ENCODE data around the gene NBEAL2. TPM values are rescaled to one million over a fixed set of nuclear protein-coding genes. Genes with fewer than 3 reads are reported as not detected.

NBEAL2 gene
- total RNA-seq, 1 donor from 2014 or later: 115 TPM

- peaks cover 50% of the 10 kb centered on the region for H3K36me3 Mint-ChIP-seq (ENCODE audit: low read depth)
- no peak overlapping the region for H3K27ac Mint-ChIP-seq
- no peak overlapping the region for H3K4me3 Mint-ChIP-seq
- H3K27me3 Mint-ChIP-seq: no peaks in the 10 kb centered on the region
- peaks cover 10% of the 10 kb centered on the region for H3K4me1 Mint-ChIP-seq
- no peak for DNase-seq
- H3K9me3 Mint-ChIP-seq: no peaks in the 10 kb centered on the region
- intact Hi-C loops (cut with micrococcal nuclease): loop anchor here (2.0 to 5.0 kb wide), 2 partner anchors 76 to 132 kb away; no protein-coding TSS in a partner anchor
These were observed 19.5 kb downstream of the NBEAL2 start for GRCh38 chr3:46998852-46999515.

- intact Hi-C loops (cut with micrococcal nuclease): loop anchor here (2.0 to 5.0 kb wide), 2 partner anchors 77 to 132 kb away; no protein-coding TSS in a partner anchor
- Mint-ChIP-seq H3K27me3 (no peaks in the 10 kb centered on the region), H3K36me3 (ENCODE audit: low read depth) (peaks cover 49% of the 10 kb centered on the region), H3K27ac (no peak overlapping the region), H3K9me3 (no peaks in the 10 kb centered on the region), H3K4me3 (no peak overlapping the region), H3K4me1 (peaks cover 7% of the 10 kb centered on the region)
- no peak for DNase-seq
These were observed 20.2 kb downstream of the NBEAL2 start for GRCh38 chr3:46999516-47000197.

- intact Hi-C loops (cut with micrococcal nuclease): no loop called here
- Mint-ChIP-seq H3K9me3 (no peaks in the 10 kb centered on the region), H3K36me3 (ENCODE audit: low read depth) (peaks cover 50% of the 10 kb centered on the region), H3K4me1 (peaks cover 7% of the 10 kb centered on the region), H3K4me3 (no peak overlapping the region), H3K27ac (no peak overlapping the region), H3K27me3 (no peaks in the 10 kb centered on the region)
- DNase-seq: no peak
These were observed 20.8 kb downstream of the NBEAL2 start for GRCh38 chr3:47000198-47000815.

- DNase-seq: no peak
- peaks cover 7% of the 10 kb centered on the region for H3K4me1 Mint-ChIP-seq
- peak overlapping the region; percentile 41 for H3K27ac Mint-ChIP-seq
- peaks cover 57% of the 10 kb centered on the region for H3K36me3 Mint-ChIP-seq (ENCODE audit: low read depth)
- H3K27me3 Mint-ChIP-seq: no peaks in the 10 kb centered on the region
- intact Hi-C loops (cut with micrococcal nuclease): no loop called here
- H3K9me3 Mint-ChIP-seq: no peaks in the 10 kb centered on the region
- H3K4me3 Mint-ChIP-seq: no peak overlapping the region
These were observed 21.7 kb downstream of the NBEAL2 start for GRCh38 chr3:47000922-47001730.

GRCh38 chr3:47001731-47002170 lies 22.3 kb downstream of the NBEAL2 start:
- Mint-ChIP-seq H3K27me3 (no peaks in the 10 kb centered on the region), H3K36me3 (ENCODE audit: low read depth) (peaks cover 61% of the 10 kb centered on the region), H3K27ac (no peak overlapping the region), H3K9me3 (no peaks in the 10 kb centered on the region), H3K4me1 (peaks cover 7% of the 10 kb centered on the region), H3K4me3 (no peak overlapping the region)
- intact Hi-C loops (cut with micrococcal nuclease): no loop called here
- no peak for DNase-seq

GRCh38 chr3:47002171-47003055 lies 22.9 kb downstream of the NBEAL2 start:
- no peaks in the 10 kb centered on the region for H3K27me3 Mint-ChIP-seq
- H3K27ac Mint-ChIP-seq: no peak overlapping the region
- intact Hi-C loops (cut with micrococcal nuclease): no loop called here
- H3K4me3 Mint-ChIP-seq: no peak overlapping the region
- DNase-seq: no peak
- H3K36me3 Mint-ChIP-seq (ENCODE audit: low read depth): peaks cover 61% of the 10 kb centered on the region
- no peaks in the 10 kb centered on the region for H3K9me3 Mint-ChIP-seq
- peaks cover 7% of the 10 kb centered on the region for H3K4me1 Mint-ChIP-seq

- Mint-ChIP-seq H3K4me3 (no peak overlapping the region), H3K27ac (no peak overlapping the region), H3K27me3 (no peaks in the 10 kb centered on the region), H3K36me3 (ENCODE audit: low read depth) (peaks cover 63% of the 10 kb centered on the region), H3K4me1 (peaks cover 7% of the 10 kb centered on the region), H3K9me3 (no peaks in the 10 kb centered on the region)
- DNase-seq: no peak
- intact Hi-C loops (cut with micrococcal nuclease): no loop called here
These were observed 23.6 kb downstream of the NBEAL2 start for GRCh38 chr3:47003056-47003410.

- intact Hi-C loops (cut with micrococcal nuclease): no loop called here
- peaks cover 6% of the 10 kb centered on the region for H3K4me1 Mint-ChIP-seq
- no peaks in the 10 kb centered on the region for H3K27me3 Mint-ChIP-seq
- no peak overlapping the region for H3K4me3 Mint-ChIP-seq
- peaks cover 60% of the 10 kb centered on the region for H3K36me3 Mint-ChIP-seq (ENCODE audit: low read depth)
- no peaks in the 10 kb centered on the region for H3K9me3 Mint-ChIP-seq
- no peak overlapping the region for H3K27ac Mint-ChIP-seq
- no peak for DNase-seq
These were observed 24.2 kb downstream of the NBEAL2 start for GRCh38 chr3:47003461-47004368.

- Mint-ChIP-seq H3K27ac (no peak overlapping the region), H3K36me3 (ENCODE audit: low read depth) (peaks cover 61% of the 10 kb centered on the region), H3K4me1 (peaks cover 6% of the 10 kb centered on the region), H3K9me3 (no peaks in the 10 kb centered on the region), H3K4me3 (no peak overlapping the region), H3K27me3 (no peaks in the 10 kb centered on the region)
- intact Hi-C loops (cut with micrococcal nuclease): no loop called here
- DNase-seq: no peak
These were observed 25.1 kb downstream of the NBEAL2 start for GRCh38 chr3:47004369-47005211.

GRCh38 chr3:47005212-47006144 lies 26.0 kb downstream of the NBEAL2 start:
- H3K36me3 Mint-ChIP-seq (ENCODE audit: low read depth): peaks cover 56% of the 10 kb centered on the region
- intact Hi-C loops (cut with micrococcal nuclease): no loop called here
- no peaks in the 10 kb centered on the region for H3K9me3 Mint-ChIP-seq
- no peaks in the 10 kb centered on the region for H3K27me3 Mint-ChIP-seq
- no peak overlapping the region for H3K27ac Mint-ChIP-seq
- no peak overlapping the region for H3K4me3 Mint-ChIP-seq
- peaks cover 4% of the 10 kb centered on the region for H3K4me1 Mint-ChIP-seq
- no peak for DNase-seq

GRCh38 chr3:47006145-47006651 lies 26.7 kb downstream of the NBEAL2 start:
- Mint-ChIP-seq H3K4me3 (no peak overlapping the region), H3K36me3 (ENCODE audit: low read depth) (peaks cover 54% of the 10 kb centered on the region), H3K9me3 (no peaks in the 10 kb centered on the region), H3K4me1 (peaks cover 4% of the 10 kb centered on the region), H3K27ac (no peak overlapping the region), H3K27me3 (no peaks in the 10 kb centered on the region)
- intact Hi-C loops (cut with micrococcal nuclease): no loop called here
- no peak for DNase-seq

Measured in activated CD4-positive, alpha-beta T cell treated with anti-CD3 and anti-CD28 coated beads, Interleukin-2, amount 10 ng/mL, durations not matched to agents 24 days and 14 days (primary cell).